LNCaP clone FGC (cell line): ENCODE results near the gene LCLAT1.
A peak's percentile ranks its signal among the peaks of the same experiment; 100 is the strongest.

ENCODE experiments used
- DNase-seq: peaks from one replicate; pipeline ENCODE4 v3.0.0-alpha.2; 2011; ENCODE audit warnings: low read depth
- H3K4me3 ChIP-seq: 2 replicates; pipeline ENCODE4 v1.5.1; 2011; ENCODE audit warnings: mild to moderate bottlenecking, low read depth, low read length, control low read depth
- CTCF ChIP-seq: IDR thresholded peaks from 2 replicates; pipeline ENCODE4 v1.5.1; 2012; ENCODE audit warnings: mild to moderate bottlenecking; ENCODE audit not compliant: control insufficient read depth, insufficient read depth; ENCODE audit errors: extremely low read depth

LCLAT1 gene

GRCh38 chr2:30527859-30528258 lies 80.8 kb downstream of the LCLAT1 start:
- TF ChIP-seq CTCF = no peak
- DNase-seq = peak; percentile 99

GRCh38 chr2:30530346-30530745 lies 83.3 kb downstream of the LCLAT1 start:
- TF ChIP-seq CTCF = no peak
- no peak for DNase-seq
- no peak overlapping the region for H3K4me3 ChIP-seq

More at GRCh38 chr2:30527859-30528258, 80.8 kb downstream of the LCLAT1 start:
- no peak overlapping the region for H3K4me3 ChIP-seq

GRCh38 chr2:30541680-30542079 lies 94.6 kb downstream of the LCLAT1 start:
- DNase-seq = no peak
- no peak for TF ChIP-seq CTCF
- no peak overlapping the region for H3K4me3 ChIP-seq

- DNase-seq = no peak
- no peak overlapping the region for H3K4me3 ChIP-seq
- TF ChIP-seq CTCF = no peak
Measured at GRCh38 chr2:30545875-30546274, 98.8 kb downstream of the LCLAT1 start.

- H3K4me3 ChIP-seq = no peak overlapping the region
- DNase-seq = no peak
- TF ChIP-seq CTCF = no peak
Measured at GRCh38 chr2:30548386-30548785, 101.3 kb downstream of the LCLAT1 start.

GRCh38 chr2:30549096-30549495 lies 102.0 kb downstream of the LCLAT1 start:
- no peak for DNase-seq
- TF ChIP-seq CTCF = no peak
- no peak overlapping the region for H3K4me3 ChIP-seq

- DNase-seq = no peak
- TF ChIP-seq CTCF = no peak
Measured at GRCh38 chr2:30559544-30560275, 112.7 kb downstream of the LCLAT1 start.

More at GRCh38 chr2:30559544-30560275, 112.7 kb downstream of the LCLAT1 start:
- H3K4me3 ChIP-seq = no peak overlapping the region
